GM18520 (cell line): ENCODE data around the gene WDR47.
"Not testable (repeated sequence)": the region's sequence is repeated elsewhere in the genome, so short reads cannot be mapped to it uniquely, and the experiment has no call there.

Source experiments
- ATAC-seq: cut with Tn5 transposase; IDR thresholded peaks from one replicate; pipeline ENCODE4 v1.9.1; 2021; ENCODE audit not compliant: unreplicated experiment

WDR47 gene

DNA sequence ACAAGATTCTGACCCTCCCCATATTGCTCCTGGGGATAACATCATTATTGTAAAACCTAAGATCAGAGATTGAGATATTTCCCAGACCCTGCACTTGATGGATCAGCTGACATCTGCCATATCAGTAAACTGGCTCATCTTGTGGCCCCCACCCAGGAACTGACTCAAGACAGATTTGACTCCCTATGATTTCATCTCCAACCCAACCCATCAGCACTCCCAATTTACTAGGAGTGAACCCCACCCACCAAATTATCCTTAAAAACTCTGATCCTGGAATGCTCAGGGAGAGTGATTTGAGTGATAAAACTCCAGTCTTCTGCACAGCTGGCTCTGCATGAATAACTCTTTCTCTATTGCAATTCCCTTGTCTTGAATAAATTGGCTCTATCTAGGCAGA lies 72.6 kb downstream of the WDR47 start:
- ATAC-seq = no peak

DNA sequence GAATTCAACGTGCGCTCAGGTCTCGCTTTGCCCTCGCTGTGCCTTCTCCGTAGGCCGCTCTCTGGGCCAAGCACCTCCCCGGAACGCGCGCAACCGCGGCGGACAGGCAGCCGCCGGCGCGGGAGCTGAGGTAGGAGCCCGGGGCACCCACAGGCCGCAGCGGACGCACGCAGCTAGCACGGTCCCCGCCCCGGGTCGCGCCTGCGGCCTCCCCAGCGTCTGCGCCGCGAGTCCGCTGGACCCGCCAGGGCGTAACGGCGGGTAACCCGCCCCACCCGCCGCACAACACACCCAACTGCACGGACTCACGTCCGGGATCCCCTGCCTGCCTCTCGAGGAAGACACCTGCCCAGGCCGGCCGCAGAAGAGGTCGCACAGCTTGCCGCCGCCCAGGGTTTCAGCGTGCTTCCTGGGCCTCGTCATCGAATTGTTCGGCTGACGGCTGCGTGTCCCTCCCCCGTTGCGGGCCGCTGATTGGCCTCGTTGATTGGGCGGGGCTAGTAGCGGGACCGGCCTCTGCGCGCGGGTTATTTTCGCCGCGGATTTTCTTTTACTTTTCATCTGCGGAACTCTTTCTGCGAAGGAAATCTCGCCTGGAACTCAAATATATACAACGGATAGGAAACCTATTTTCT lies 78.7 kb downstream of the WDR47 start, which contains the start of gene CLCC1:
TSS of gene CLCC1 (minus strand) at position 433 of the 635 bp plus-strand sequence. CDS start 13,047 bp downstream, outside the sequence.
- ATAC-seq = peak; percentile 68

DNA sequence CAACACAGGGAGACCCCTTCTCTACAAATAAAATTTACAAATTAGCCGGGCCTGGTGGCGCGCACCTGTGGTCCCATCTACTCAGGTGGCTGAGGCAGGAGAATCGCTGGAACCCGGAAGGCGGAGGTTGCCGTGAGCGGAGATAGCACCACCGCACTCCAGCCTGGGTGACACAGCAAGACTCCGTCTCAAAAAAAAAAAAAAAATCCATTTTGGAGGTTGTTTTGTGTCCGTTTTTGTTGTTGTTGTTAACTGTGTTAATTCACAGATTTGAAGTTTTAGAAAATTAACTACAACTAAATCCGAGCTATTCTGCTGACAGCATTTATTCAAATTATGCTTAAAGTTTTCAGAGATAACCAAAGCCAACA lies 79.2 kb downstream of the WDR47 start:
- ATAC-seq = no peak

DNA sequence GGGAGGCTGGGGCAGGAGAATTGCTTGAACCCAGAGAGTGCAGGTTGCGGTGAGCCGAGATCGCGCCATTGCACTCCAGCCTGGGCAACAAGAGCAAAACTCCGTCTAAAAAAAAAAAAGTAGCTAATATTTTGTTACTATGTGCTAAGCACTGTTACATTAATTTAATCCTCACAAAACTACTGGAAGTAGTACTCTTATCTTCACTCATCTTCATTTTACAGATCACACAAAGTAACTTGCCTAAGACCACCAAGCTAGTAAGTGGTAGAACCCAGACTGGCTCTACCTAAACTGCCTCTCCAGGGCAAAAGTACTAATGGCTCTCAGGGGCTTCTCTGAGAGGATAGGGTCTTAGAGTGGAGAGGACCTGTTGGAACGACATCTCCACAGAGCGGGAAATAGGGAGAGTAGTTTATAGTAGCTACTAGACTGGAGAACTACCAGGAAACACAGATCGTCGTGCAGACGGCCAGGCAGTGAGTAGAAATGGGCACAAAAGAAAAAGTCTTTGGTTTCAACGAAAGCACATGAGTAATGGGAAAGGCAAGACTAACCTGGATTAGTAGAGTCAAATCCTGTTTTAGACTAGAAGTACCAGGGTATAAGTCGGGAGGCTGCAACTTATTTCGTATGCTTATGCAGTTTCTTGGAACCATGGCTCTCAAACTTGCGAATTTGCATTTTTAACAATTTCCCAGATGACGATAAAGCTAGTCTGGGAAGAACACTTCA lies 80.0 kb downstream of the WDR47 start:
- ATAC-seq = no peak

DNA sequence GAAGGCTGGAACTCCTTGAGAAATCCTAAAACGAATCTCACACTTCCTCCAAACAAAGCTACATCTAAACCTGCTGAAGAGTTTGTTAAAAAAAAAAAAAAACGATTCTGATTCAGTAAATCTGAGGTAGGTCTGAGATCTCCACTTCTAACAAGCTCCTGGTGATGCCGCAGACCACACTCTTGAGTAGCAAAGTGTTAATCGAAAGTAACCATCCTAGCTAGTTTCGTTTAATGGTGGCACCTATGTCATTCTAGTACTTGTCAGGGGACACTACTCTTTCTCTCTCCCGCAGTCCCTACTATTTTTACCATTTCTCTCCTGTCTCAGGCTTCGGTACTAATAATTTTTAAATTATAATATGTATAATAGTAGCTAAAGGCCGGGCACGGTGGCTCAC lies 80.7 kb downstream of the WDR47 start:
- peak; percentile 65 for ATAC-seq

DNA sequence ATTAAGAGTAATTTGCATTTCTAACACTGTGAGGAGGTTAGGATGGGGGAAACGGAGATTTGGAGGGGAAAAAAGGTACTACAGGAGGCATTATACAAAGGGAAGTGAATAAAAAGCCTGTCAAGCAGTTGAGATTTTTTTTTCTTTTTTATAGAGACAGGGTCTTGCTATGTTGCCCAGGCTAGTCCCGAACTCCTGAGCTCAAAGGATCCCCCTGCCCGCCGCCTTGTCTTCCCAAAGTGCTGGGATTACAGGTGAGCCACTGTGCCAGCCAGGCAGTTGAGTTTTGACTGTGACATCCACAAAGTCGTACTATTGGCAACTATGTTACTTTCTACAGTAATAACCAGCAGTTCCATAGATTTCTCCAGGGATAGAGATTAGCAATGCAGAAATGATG lies 81.2 kb downstream of the WDR47 start:
- no peak for ATAC-seq

DNA sequence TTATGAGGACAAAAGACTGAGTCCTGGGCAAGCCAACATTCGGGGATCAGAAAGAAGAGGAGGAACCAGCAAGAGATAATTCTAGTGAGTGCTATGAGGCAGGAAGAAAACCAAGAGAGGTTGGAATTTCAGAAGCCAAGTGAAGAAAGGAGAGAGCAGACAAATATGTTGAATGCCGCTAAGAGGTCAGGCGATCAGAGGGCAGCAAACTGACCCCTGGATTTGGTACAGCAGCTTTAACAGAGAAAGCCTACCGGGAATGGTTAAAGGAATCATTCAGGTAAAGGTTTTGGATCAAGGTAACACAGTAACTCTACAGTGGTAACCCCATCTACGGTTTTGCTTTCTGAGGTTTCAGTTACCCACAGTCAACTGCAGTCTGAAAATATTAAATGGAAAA lies 84.0 kb downstream of the WDR47 start:
- no peak for ATAC-seq

DNA sequence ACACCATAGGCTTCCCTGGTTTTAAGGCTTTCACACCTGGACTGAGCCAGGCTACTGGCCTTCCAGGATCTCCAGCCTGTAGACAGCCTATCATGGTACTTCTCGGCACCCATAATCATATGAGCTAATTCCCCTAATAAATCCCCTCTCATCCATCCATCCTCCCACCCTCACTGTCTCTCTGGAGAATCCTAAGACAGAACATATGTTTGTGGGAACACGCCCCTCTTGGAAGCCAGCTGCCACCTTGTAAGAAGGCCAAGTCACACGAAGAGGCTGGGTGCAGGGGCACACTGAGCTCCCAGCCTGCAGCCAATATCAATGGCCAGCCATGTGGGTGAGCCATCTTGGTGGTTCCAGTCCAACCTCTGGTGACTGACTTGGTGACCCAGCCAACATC lies 86.0 kb downstream of the WDR47 start:
- ATAC-seq = no peak

DNA sequence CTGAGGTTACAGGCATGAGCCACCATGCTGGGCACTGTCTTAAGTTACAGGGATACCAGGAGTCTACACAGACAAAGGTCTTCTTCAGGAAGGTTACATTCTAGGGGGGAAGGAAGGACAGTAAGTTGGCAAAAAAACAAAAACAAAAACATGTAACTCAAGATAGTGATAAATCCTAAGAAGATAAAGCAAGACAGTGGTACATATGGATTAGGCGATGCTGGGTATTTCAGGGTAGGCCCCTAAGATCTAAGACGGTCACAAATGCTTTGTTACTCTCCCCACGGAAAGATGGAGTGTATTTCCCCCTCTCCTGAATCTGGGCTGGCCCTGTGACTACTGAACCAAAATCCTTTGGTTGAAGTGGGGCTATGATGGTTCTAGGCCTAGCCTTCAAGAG lies 86.8 kb downstream of the WDR47 start:
- no peak for ATAC-seq

DNA sequence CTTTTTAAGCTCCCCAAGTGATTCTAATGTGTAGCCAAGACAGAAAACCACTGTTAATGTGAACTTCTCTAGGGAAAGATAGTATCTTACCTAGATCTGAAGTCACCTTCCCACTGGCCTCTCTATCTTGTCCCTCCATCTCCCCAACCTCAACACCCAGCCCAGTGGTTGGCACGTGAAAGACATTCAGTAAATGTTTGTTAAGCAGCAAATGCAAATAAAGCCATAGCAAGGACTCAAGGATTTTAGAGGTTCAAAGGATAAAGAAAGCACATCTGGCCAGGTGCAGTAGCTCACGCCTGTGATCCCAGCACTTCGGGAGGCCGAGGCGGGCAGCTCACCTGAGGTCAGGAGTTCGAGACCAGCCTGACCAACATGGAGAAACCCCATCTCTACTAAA lies 88.5 kb downstream of the WDR47 start:
- no peak for ATAC-seq

DNA sequence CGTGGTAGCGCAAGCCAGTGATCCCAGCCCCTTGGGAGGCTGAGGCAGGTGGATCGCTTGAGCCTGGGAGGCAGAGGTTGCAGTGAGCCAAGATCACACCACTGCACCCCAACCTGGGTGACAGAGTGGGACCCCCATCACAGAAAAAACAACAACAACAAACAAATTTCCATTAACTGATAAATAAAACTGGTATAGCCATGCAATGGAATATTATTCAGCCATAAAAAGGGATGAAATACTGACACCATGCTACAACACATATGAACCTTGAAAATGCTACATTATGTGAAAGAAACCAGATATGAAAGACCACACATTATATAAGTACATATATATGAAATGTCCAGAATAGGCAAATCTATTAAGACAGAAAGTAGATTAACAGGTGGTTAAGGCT lies 90.7 kb downstream of the WDR47 start:
- ATAC-seq = no peak

DNA sequence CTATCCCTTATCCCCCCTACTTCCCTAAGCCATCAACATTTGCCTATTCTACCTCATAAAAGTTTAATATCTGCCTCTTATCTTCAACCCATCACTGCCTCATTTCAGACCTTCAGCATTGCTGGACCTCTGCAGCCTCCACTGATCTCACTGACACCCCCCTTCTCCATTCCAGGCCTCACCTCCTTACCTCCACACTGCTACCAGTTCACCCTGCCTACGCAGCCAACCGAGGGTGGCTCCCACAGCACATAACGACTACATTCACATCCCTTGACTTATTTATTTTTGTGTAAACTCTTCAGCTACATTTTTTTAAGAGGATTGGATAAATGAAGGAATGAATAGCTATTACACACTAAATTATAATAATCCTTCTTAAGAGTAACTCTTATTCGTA lies 92.9 kb downstream of the WDR47 start:
- ATAC-seq = no peak

DNA sequence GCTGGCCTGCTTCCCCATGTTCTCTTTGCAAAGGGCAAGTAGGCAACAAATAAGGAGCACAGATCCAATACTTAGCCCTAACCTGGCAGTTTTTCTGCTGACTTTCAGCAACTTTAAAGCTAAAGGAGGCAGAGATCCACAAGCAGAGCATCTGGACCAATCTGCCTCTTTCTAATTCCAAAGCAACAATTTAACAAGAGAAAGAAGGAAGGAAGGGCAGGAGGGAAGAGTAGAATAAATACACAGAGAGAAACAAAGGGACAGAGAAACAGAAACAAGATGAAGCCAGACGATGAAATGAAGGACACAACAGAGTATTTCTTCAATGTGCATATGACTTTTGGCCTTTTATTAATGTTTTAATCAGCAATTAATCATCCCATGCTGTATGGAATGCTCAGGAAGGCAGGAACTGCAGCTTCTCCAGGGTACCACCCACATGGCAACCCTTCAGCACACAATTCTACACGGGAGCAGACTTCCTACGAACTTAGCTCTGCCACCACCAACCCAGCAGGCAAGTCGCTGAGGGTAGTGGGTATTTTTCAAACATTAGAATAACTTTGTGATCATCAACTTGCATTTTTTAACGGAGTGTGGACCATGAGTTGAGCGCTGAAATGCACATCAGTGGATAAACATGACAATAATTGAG lies 93.9 kb downstream of the WDR47 start:
- ATAC-seq = no peak

DNA sequence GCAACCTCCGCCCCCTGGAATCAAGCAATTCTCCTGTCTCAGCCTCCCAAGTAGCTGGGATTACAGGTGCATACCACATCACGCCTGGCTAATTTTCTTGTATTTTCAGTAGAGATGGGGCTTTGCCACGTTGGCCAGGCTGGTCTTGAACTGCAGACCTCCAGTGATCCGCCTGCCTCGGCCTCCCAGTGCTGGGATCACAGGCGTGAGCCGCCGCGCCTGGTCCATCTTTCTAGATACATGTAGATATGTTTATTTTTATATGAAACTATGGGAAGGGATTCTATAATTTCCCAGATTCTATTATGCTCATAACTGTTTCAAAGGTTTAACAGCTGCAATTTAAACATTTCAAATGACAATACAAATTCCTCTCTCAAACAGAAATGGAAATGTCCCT lies 105.7 kb downstream of the WDR47 start:
- no peak for ATAC-seq

DNA sequence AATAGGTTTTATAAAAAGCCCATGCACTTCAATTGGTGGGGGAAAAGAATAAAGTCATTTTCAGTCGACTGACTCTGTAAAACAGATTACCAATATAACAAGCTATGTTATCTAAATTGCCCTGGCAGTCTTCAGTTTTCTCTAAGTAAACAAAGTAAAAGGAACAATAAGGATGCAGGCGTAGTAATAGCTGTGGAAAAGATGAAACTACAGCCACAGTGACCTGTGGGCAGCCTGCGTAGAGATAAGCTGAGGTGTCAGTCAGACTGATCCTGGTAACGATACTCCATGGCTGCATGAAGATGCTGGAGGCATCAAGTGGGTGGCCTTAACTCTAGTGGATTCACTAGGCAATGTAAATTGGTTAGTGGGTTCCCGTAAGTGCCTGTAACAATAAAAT lies 108.0 kb downstream of the WDR47 start:
- no peak for ATAC-seq

DNA sequence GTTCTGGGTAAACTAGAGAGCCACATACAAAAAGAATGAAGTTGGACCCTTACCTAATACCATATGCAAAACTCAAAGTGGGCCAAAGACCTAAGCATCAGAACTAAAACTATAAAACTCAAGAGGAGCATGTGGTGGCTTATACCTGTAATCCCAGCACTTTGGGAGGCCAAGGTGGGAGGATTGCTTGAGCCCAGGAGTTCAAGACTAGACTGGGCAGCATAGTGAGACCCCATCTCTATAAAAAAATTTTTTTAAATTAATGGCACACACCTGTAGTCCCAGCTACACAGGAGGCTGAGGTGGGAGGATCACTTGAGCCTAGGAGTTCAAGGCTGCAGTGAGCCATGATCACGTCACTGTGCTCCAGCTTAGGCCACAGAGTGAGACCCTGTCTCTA lies 114.3 kb downstream of the WDR47 start:
- ATAC-seq = not testable (repeated sequence)

DNA sequence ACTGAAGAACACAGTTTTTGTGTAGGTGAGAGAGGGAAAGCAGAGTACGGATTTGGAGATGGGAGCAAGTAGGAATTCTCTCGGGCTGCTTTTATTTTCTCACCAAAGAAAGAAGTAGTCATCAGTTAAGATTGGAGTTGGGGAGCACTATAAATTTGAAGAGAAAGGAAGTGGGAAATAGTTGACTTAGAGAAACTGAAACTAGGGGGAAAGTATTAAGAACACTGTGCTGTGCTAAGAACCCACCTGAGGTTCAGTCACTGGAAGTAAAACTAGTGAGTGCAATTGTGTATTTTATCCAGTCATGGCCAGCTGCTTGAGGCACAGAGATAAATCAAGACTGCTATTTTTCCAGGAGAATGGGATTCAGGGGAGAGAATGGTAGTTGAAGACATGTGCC lies 116.0 kb downstream of the WDR47 start:
- ATAC-seq = no peak
